ENCODE results near the gene EVX1.

Gene EVX1

GRCh38 chr7:27213433-27214238 lies 29.0 kb upstream of the EVX1 start:
- Histone ChIP-seq H3K4me3 (ENCODE audit: low read depth, low read length) (no peak overlapping the region), H3K27me3 (ENCODE audit: control insufficient read depth, insufficient read depth, low read length) (peaks cover 32% of the 10 kb centered on the region), H2AFZ (no peak overlapping the region), H3K27ac (no peak overlapping the region), H3K9ac (no peak overlapping the region), H3K79me2 (no peaks in the 10 kb centered on the region), H3K9me3 (ENCODE audit: control insufficient read depth, low read length) (no peaks in the 10 kb centered on the region), H3K36me3 (ENCODE audit: control insufficient read depth, insufficient read depth, low read length) (no peaks in the 10 kb centered on the region), H3K4me1 (no peaks in the 10 kb centered on the region), H3K4me2 (ENCODE audit: low read length) (no peak overlapping the region)
- TF ChIP-seq, protein P1, sequence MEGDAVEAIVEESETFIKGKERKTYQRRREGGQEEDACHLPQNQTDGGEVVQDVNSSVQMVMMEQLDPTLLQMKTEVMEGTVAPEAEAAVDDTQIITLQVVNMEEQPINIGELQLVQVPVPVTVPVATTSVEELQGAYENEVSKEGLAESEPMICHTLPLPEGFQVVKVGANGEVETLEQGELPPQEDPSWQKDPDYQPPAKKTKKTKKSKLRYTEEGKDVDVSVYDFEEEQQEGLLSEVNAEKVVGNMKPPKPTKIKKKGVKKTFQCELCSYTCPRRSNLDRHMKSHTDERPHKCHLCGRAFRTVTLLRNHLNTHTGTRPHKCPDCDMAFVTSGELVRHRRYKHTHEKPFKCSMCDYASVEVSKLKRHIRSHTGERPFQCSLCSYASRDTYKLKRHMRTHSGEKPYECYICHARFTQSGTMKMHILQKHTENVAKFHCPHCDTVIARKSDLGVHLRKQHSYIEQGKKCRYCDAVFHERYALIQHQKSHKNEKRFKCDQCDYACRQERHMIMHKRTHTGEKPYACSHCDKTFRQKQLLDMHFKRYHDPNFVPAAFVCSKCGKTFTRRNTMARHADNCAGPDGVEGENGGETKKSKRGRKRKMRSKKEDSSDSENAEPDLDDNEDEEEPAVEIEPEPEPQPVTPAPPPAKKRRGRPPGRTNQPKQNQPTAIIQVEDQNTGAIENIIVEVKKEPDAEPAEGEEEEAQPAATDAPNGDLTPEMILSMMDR (IDR thresholded peaks at IDR 0.05): no peak

DNA sequence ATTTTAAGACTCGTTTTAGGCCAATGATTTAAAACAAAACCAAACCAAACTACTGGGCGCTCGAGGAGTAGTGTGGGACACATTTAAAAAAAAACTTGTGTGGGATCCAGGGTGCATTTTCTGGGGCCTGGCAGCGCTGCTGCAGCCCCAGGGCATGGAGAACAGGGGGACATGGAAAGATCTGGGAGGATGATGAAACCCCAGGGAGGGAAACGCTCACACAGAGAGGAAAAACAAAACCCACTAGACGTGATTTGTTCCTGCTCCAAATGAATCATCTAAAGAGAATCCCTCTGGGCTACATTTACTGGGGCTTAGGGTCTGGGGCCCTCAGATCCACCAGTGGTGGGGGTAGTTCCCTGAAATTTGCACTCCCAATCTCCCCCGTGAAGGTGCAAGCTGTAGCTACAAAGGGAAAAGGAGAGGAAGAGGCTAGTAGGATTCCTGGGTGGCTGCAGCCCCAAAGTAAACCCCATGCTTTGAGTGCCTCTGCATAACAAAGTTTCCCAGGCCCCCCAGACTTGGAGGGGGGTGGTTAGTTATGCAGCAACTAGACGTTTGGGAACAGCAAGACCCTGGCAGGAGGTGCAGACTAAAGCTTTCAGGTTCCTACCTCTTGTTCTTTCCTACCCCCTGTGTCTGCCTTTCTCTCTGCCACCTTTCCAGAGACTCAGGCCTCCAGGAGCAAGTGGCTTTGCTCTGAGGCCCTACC lies 28.2 kb upstream of the EVX1 start:
- Histone ChIP-seq H3K4me3 (ENCODE audit: low read depth, low read length) (no peak overlapping the region), H3K27me3 (ENCODE audit: control insufficient read depth, insufficient read depth, low read length) (peaks cover 32% of the 10 kb centered on the region), H3K27ac (no peak overlapping the region), H3K9ac (no peak overlapping the region), H3K79me2 (no peaks in the 10 kb centered on the region), H3K36me3 (ENCODE audit: control insufficient read depth, insufficient read depth, low read length) (no peaks in the 10 kb centered on the region), H3K4me1 (no peaks in the 10 kb centered on the region), H3K4me2 (ENCODE audit: low read length) (no peak overlapping the region), H3K9me3 (ENCODE audit: control insufficient read depth, low read length) (no peaks in the 10 kb centered on the region), H2AFZ (no peak overlapping the region)
- TF ChIP-seq, protein P1 (IDR thresholded peaks at IDR 0.05): no peak

DNA sequence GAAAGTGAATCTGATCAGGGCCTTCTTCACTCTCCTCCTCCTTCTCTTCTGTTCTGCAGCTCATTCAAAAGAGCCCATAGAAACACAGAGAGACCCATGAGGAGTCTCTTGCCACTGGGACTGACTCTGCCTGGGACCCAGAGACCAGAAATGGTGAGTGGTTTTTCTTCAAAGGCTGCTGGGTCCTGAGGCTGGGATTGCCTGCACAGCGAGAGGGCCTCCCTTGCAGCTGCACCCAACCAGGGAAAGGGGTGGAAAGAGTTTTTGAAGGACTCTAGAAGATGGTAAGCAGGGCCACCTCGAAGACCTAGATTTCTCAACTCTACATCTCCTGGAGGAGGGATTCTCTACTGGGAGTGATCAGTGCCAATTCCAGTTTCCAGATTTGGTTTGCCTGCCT lies 27.2 kb upstream of the EVX1 start:
- no peaks in the 10 kb centered on the region for H3K36me3 ChIP-seq (ENCODE audit: control insufficient read depth, insufficient read depth, low read length)
- no peak overlapping the region for H3K27ac ChIP-seq
- H3K4me2 ChIP-seq (ENCODE audit: low read length): no peak overlapping the region
- TF ChIP-seq, protein P1 (IDR thresholded peaks at IDR 0.05): no peak
- H3K4me3 ChIP-seq (ENCODE audit: low read depth, low read length): no peak overlapping the region
- no peak overlapping the region for H3K9ac ChIP-seq
- no peak overlapping the region for H2AFZ ChIP-seq
- H3K9me3 ChIP-seq (ENCODE audit: control insufficient read depth, low read length): no peaks in the 10 kb centered on the region
- peaks cover 28% of the 10 kb centered on the region for H3K27me3 ChIP-seq (ENCODE audit: control insufficient read depth, insufficient read depth, low read length)
- H3K4me1 ChIP-seq: no peaks in the 10 kb centered on the region
- H3K79me2 ChIP-seq: no peaks in the 10 kb centered on the region

GRCh38 chr7:27217951-27218350 lies 24.7 kb upstream of the EVX1 start:
- no peak overlapping the region for H3K4me3 ChIP-seq (ENCODE audit: low read depth, low read length)
- H3K79me2 ChIP-seq: no peaks in the 10 kb centered on the region
- no peaks in the 10 kb centered on the region for H3K4me1 ChIP-seq
- TF ChIP-seq, protein P1 (IDR thresholded peaks at IDR 0.05): no peak
- H3K9me3 ChIP-seq (ENCODE audit: control insufficient read depth, low read length): no peaks in the 10 kb centered on the region
- H3K27ac ChIP-seq: no peak overlapping the region
- H3K9ac ChIP-seq: no peak overlapping the region
- no peaks in the 10 kb centered on the region for H3K36me3 ChIP-seq (ENCODE audit: control insufficient read depth, insufficient read depth, low read length)
- H3K27me3 ChIP-seq (ENCODE audit: control insufficient read depth, insufficient read depth, low read length): peaks cover 15% of the 10 kb centered on the region
- H3K4me2 ChIP-seq (ENCODE audit: low read length): no peak overlapping the region
- H2AFZ ChIP-seq: no peak overlapping the region
